ENCODE results near the gene EDAR.

Gene EDAR

DNA sequence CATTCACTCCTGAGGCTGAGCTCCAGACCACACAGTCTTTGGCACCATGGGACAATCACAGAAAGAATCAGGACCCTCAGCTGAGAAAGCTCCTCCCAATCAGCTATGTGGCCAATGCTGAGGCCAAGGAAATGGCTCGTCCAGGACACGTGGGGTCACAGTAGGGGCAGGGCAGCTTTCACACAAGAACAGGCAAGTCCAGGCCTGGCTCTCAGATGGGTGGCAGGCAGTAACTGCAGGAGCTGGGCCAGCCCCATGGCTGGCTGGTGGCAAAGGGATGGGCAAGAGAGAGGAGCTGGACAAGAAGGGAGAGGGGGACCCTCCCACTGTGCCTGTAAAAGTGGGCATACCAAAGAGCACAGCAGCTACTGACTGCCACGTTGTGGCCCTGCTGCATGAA is 12.2 kb upstream of the EDAR start:
- DNase-seq (ENCODE audit: low read depth, low spot score): no peak

DNA sequence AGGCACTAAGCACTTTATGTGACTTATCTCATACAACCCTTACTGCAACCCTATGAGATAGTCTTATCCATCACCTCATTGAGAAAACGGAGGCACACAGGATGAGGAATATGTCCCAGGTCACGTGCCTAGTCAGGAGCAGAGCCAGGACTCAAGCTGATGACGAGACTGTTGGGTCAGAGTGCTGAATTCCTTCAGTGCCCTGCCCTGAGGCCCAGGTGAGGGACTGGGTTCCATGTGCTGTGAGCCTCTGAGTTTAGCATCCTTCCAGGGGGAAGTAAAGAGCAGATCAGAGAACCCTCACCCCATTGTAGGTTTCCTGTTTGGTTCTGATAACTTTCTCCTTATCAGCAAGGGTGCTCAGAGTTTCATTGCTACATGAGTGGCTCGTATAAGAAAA is 11.7 kb upstream of the EDAR start:
- DNase-seq (ENCODE audit: low read depth, low spot score): no peak

GRCh38 chr2:108998911-108999310 is 9.9 kb upstream of the EDAR start:
- DNase-seq (ENCODE audit: low read depth, low spot score): no peak

- DNase-seq (ENCODE audit: low read depth, low spot score): no peak
These were observed 5.2 kb upstream of the EDAR start for GRCh38 chr2:108994178-108994577.

DNA sequence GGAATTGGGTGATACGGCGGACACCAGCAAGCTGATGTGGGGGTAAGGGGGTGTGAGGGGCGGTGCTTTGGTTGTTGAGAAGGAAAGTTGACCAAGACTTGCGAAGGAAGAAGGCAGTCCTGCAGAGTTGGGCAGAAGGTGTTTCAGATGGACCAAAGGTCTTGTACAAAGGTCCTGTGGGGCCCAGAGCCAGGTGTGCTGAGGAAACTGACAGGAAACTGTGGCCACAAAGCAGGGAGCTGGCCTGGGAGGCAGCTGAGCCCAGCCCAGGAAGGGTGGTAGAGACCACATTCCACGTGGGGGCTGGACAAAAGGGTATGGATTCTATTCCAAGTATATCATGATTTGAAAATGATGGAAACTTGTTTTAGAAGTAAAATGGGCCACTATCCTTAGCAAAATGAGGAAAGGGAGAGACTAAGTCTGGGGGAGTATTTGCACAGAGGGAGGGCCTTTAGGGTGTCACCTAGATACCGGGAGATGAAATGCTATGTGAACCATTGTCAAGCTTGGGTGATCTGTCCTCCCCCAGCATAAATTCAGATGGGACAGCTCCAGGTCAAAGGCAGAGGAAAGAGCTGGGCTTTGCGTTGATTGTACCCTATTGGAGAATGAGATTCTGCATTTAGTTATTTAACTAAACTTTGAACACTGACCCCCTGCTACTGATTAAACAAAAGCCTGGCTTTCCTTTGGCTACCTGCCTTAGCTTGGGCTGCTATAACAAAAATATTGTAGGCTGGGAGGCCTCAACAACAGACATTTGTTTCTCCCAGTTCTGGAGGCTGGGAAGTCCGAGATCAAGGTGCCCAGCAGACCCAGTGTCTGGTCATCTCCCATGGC is 4.3 kb upstream of the EDAR start:
- no peak for DNase-seq (ENCODE audit: low read depth, low spot score)

DNA sequence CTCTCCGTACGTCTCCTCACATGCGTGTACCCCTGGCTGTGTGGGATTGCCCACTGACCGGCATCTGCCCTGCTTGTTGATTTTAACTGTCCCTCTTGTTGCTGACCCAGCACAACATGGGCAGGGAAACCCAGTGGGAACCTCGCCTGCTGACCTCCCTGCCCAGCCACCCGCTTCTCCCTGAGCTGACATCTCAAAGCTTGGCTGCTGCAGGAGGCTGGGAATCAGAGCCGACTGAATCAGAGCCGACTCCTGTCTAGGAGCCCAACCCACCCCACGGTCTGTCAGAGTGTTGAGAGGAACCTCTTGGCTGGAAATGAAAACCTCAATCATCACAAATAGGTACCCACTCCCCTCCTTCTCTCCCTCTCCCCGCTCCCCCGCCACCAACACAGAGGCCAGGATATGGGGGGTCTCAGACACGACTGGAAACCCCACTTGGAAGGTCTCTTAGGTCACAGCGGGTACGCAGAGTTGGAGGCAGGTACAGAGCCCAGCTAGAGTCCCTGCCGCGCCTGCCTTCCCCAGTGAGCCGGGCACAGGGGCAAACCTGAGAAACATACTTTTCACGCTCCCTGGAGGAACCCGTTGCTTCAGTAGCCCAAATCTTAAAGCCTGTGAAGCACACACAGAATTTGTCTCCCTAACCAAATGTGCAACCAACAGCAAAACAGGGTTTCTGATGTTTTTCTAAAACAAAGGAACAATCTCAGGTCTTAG is 784 bp downstream of the EDAR start:
- no peak for DNase-seq (ENCODE audit: low read depth, low spot score)

- no peak for DNase-seq (ENCODE audit: low read depth, low spot score)
These were observed 2.0 kb downstream of the EDAR start for GRCh38 chr2:108986916-108987510.

GRCh38 chr2:108983610-108984009 is 5.4 kb downstream of the EDAR start:
- no peak for DNase-seq (ENCODE audit: low read depth, low spot score)

DNA sequence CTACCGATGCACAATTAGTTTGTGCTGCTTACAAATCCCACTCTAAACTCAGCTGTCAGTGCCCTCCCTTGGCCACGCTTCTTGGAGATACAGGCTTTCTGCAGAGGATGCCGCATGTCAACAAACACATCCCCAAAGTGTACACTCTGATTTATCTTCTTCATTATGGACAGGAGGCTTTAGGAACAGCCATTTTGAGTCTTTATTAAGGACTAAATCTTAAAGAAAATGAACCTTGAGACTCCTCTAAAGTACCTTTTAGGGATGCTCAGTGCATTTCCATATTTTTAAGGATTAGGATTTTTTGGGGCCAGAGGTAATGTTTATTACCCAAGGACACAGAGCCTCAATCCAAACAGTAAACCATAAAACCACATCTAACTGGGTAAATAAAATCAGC is 6.0 kb downstream of the EDAR start:
- no peak for DNase-seq (ENCODE audit: low read depth, low spot score)

DNA sequence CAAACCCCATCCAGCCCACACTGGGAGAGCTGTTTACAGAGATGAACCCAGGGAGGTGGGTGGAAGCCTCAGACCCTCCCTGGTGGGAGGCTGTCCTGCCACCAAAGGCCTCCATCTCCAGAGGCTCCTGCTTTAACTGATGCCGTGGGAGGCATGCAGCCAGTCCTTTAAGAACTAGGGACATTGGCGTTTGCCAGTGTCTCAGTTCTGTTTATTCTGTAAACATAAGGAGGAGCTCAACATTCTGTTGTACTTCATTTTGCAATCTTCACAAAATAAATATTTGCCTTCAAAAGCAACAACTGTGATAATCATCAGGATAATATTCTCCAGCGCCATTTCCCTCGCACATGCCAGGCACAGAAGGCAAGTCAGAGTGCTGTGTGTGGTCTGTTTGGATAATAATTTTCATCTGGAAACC is 6.8 kb downstream of the EDAR start:
- DNase-seq (ENCODE audit: low read depth, low spot score): no peak

GRCh38 chr2:108981846-108982245 is 7.2 kb downstream of the EDAR start:
- no peak for DNase-seq (ENCODE audit: low read depth, low spot score)

GRCh38 chr2:108980076-108980475 is 8.9 kb downstream of the EDAR start:
- no peak for DNase-seq (ENCODE audit: low read depth, low spot score)

- DNase-seq (ENCODE audit: low read depth, low spot score): no peak
These were observed 9.6 kb downstream of the EDAR start for GRCh38 chr2:108979461-108979860.

DNA sequence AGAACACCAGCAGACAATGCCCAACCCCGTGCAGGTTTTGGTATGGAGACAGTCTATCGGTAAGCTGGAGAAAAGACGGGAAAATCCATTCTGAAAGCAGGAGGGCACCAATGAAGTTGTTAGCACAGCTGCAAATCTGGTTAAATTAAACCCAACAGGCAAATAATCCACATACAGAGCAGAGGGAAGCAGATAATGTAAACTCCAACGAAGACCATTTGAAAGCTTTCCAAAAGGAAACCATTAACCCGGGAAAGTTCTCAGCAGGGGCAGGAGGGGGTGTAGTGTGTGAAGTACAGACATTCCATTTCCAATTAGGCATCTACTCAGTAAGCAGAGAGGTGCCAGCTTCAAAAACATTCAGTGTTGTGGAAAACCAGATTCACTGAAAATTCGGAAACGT is 10.3 kb downstream of the EDAR start:
- no peak for DNase-seq (ENCODE audit: low read depth, low spot score)

DNA sequence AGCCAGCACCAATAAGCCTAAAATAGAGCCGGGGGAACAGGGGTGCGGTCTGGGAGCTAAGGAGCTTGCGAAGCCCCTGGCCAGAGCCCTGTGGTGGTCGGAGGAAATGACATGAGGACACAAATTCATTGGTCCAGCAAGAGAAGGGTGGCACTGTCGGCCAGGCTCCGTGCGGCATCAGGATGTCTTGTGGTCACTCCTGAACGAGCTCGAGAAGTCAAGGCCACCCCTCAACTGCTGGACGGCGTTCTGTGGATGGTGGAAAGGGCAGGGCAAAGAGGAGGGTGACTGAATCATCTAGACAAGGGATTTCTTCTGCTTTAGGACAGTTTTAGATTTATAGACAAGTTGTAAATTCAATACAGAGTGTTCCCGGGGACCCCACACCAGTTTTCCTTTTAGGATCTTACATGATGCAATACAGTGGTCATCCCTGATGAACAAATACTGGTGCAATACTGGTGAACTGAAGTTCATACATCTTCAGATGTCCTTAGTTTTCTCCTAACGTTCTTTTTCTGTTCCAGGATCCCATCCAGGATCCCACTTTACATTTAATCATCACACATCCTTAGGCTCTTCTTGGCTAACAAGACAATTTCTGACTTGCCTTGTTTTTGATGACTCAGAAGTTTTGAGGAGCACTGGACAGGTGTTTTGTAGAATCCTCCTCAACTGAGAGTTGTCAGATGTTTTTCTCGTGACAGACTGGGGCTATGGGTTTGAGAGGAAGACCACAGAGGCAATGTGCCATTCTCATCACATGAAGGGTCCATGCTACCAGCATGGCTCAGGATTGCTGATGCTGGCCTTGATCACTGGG is 13.2 kb downstream of the EDAR start:
- DNase-seq (ENCODE audit: low read depth, low spot score): no peak

- no peak for DNase-seq (ENCODE audit: low read depth, low spot score)
These were observed 14.3 kb downstream of the EDAR start for GRCh38 chr2:108974674-108975073.

DNA sequence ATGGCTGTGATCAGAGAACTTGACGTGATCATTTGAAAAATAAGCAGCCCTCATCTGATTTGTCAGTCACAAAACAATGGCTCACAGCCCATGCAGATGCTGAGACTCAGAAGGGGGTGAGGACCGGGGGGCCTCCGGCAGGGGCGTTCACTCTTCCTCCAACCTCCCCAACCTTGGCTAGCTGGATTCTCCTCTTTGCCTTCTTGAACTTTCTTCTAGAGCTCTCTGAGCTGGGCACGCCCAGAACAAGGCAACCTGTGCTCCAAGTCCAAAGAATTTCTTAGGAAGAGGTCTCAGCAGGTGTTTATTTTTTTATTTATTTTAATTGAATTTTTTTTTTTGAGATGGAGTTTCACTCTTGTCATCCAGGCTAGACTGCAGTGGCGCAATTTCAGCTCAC is 16.4 kb downstream of the EDAR start:
- DNase-seq (ENCODE audit: low read depth, low spot score): no peak

DNA sequence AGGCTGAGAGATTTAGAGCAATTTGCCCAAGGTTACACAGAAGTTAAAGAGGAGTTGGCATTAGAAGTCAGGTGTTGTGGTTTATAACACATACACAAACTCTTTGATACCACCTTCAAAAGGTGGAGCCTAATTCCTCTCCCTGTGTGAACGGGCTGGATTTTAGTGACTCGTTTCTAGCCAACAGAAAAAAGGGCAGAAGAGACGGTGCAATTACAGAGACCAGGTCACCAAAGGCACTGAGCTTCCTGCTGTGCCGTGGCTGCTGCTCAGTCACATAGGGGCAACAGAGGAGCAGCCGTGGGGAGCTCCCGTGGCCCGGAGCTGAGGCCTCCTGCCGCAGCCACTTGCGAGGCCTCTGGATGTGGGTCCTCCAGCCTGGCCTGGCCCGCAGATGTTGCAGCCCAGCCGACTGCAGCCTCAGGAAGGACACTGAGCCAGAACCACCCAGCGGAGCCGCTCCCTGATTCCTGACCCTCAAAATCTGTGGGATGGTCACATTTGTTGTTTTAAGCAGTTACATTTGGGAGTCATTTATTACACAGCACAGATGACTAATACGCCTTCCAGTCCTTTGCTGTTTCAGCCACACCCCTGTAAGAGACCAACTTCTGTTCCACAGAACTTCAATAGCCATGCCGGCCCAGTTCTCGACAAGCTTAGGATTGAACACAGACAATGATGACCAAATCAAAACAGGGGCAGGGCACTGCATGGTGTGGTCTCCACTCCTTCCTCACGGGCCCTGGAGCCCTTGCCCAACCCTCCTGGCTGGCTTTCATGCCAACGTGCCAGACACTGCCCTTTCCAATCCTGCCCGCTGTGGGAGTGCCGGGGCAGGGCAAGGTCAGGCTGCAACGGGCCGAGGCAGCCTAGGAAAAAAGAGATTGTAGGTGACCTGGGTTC is 17.1 kb downstream of the EDAR start:
- peak; percentile 30 for DNase-seq (ENCODE audit: low read depth, low spot score)

DNA sequence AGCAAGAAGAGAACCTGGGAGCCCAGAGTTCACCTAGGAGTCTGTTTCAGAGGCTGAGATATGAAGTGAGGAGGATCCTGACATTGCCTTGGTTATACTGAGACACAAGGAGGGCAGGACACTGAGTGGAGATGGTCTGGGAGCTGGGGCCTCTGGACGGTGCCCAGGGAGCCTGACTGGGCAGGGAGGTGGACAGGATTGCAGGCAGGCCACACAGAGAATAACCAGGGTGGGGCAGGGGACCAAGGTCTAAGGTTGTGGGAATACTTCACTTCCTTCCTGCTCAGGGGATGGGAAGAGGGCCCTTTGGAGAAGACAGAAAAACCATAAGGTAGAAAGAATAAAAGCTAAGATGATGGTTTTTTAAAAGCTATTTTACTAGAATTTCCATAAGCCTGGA is 18.7 kb downstream of the EDAR start:
- no peak for DNase-seq (ENCODE audit: low read depth, low spot score)

GRCh38 chr2:108969856-108970255 is 19.2 kb downstream of the EDAR start:
- no peak for DNase-seq (ENCODE audit: low read depth, low spot score)

DNA sequence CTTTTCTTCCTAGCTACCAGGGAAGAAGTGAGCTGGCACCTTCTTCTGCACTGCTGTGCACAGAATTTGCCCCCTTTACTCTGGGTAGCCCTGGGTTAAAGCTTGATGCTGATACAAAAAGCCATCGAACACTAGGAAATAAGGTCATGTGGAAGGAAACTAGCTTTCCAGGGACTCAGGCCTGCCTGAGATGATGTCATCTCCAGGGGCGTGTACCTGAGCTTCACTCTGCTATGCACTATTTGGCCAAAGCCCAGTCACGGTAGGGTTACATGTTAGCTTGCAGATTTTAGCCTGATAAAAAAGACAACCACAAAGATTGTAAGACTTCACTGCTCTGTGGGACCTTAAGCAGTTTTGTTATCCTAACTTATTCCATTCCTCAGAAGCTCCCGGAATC is 20.4 kb downstream of the EDAR start:
- no peak for DNase-seq (ENCODE audit: low read depth, low spot score)

Data from ELF-1 (cell line).